ENCODE data around the gene LARP6. TPM values are rescaled to one million over a fixed set of nuclear protein-coding genes. Genes with fewer than 3 reads are reported as not detected.
"Not testable (repeated sequence)": the region's sequence is repeated elsewhere in the genome, so short reads cannot be mapped to it uniquely, and the experiment has no call there.

LARP6 gene
- total RNA-seq, 1 experiment from 2014 or later: 31.2 TPM

DNA sequence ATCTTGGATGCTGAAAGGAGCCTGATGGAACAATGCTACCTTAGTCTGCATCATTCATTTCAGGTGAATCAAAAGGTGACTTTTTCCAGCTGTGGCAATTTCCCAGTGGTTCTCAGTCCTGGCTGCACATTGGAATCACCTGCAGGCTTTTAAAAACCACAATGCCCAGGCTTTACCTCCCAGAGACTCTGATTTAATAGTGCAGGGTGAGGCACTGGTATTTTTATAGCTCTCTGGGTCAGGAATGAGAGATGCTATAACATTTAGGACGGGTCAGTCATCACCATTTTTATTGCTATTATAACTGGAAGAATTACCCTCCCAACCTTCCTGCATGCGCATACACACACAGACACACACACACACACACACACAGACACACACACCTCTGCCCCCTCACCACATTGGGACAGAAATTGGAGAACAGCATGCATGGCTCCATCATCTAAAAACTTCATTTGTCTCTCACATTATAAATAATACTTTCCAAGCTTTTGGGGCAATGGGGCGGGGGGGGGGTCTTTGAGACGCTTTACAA lies 41.1 kb downstream of the LARP6 start:
- Histone ChIP-seq H3K79me2 (ENCODE audit: low read depth) (no peaks in the 10 kb centered on the region), H3K27ac (no peak overlapping the region), H3F3A (ENCODE audit: insufficient read depth, low read depth) (no peaks in the 10 kb centered on the region)

DNA sequence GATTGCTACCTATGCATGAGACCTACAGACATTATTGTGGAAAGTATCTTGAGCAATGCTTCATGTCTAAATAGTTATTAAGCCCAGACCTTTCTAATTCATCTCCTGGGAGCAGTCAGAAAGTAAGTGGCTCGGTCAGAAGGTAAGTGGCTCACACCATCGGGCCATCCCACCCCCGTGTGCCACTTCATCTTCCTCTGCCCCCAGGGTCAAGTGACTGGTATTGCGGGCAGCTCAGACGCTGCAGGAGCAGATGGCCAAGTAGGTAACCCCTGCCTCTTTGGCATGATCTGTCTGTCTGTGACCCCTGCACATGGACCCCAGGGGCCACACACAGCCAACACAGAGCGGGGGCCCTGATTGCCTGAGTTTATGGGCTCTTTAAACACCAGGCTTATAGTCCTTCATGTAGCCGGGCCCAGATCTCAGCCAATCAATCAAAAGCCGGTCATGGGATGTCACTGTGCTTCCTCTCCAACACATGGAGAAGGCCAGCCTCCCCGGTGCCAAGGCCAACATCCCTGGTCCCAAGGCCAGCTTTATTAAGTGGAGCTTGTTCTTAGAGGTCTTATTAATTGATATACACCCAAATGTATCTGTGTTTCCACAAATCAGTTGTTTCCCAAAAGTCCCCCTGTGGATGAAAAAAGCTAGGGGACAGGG lies 42.9 kb downstream of the LARP6 start:
- H3K27me3 ChIP-seq (ENCODE audit: insufficient read depth, low read depth): no peaks in the 10 kb centered on the region
- TF ChIP-seq CTCF (conservative IDR thresholded peaks at IDR 0.05) (no peak), EZH2 (IDR thresholded peaks at IDR 0.05; ENCODE audit: low read depth) (no peak)
- no peaks in the 10 kb centered on the region for H3K9me3 ChIP-seq (ENCODE audit: insufficient read depth, low read depth)
- H3K79me2 ChIP-seq (ENCODE audit: low read depth): no peaks in the 10 kb centered on the region
- POLR2A ChIA-PET (ENCODE audit: unreplicated experiment): no interaction called here
- H3F3A ChIP-seq (ENCODE audit: insufficient read depth, low read depth): no peaks in the 10 kb centered on the region
- intact Hi-C loops (cut with micrococcal nuclease; ENCODE audit: unreplicated experiment): no loop called here
- H3K36me3 ChIP-seq (ENCODE audit: low read depth): no peaks in the 10 kb centered on the region
- H2AFZ ChIP-seq: no peak overlapping the region
- no peaks in the 10 kb centered on the region for H3K9me2 ChIP-seq (ENCODE audit: insufficient read depth)
- no peaks in the 10 kb centered on the region for H4K20me1 ChIP-seq (ENCODE audit: insufficient read depth)
- H3K4me3 ChIP-seq: no peak overlapping the region
- H3K4me1 ChIP-seq (replicated peaks; ENCODE audit: insufficient read depth): no peaks in the 10 kb centered on the region
- H3K4me2 ChIP-seq: no peak overlapping the region
- BruUV-seq (replicated peaks): no TSS peak
- H3K27ac ChIP-seq: no peak overlapping the region
- no peak for DNase-seq
- CTCF ChIA-PET: interaction anchor here (0.6 to 1.4 kb wide), 8 partner anchors 11 to 1283 kb away, joined by 3 to 14 read pairs (median 6); no protein-coding TSS in a partner anchor

More for the DNA sequence above, 41.1 kb downstream of the LARP6 start:
- no peaks in the 10 kb centered on the region for H3K9me2 ChIP-seq (ENCODE audit: insufficient read depth)
- BruUV-seq (replicated peaks): no TSS peak
- intact Hi-C loops (cut with micrococcal nuclease; ENCODE audit: unreplicated experiment): loop anchor here (1.0 kb wide), 2 partner anchors 50 to 134 kb away; partner anchors contain the start of gene UACA
- ChIA-PET POLR2A (ENCODE audit: unreplicated experiment) (no interaction called here), CTCF (interaction anchor here (0.6 to 1.3 kb wide), 3 partner anchors 18 to 217 kb away, joined by 3 to 4 read pairs (median 3); no protein-coding TSS in a partner anchor)
- no peaks in the 10 kb centered on the region for H3K4me1 ChIP-seq (replicated peaks; ENCODE audit: insufficient read depth)
- DNase-seq: no peak
- H3K36me3 ChIP-seq (ENCODE audit: low read depth): no peaks in the 10 kb centered on the region
- H3K27me3 ChIP-seq (ENCODE audit: insufficient read depth, low read depth): no peaks in the 10 kb centered on the region
- H2AFZ ChIP-seq: no peak overlapping the region
- H3K4me2 ChIP-seq: no peak overlapping the region
- H4K20me1 ChIP-seq (ENCODE audit: insufficient read depth): no peaks in the 10 kb centered on the region
- TF ChIP-seq CTCF (conservative IDR thresholded peaks at IDR 0.05): no peak
- no peak for TF ChIP-seq EZH2 (IDR thresholded peaks at IDR 0.05; ENCODE audit: low read depth)
- no peak overlapping the region for H3K4me3 ChIP-seq
- H3K9me3 ChIP-seq (ENCODE audit: insufficient read depth, low read depth): no peaks in the 10 kb centered on the region

DNA sequence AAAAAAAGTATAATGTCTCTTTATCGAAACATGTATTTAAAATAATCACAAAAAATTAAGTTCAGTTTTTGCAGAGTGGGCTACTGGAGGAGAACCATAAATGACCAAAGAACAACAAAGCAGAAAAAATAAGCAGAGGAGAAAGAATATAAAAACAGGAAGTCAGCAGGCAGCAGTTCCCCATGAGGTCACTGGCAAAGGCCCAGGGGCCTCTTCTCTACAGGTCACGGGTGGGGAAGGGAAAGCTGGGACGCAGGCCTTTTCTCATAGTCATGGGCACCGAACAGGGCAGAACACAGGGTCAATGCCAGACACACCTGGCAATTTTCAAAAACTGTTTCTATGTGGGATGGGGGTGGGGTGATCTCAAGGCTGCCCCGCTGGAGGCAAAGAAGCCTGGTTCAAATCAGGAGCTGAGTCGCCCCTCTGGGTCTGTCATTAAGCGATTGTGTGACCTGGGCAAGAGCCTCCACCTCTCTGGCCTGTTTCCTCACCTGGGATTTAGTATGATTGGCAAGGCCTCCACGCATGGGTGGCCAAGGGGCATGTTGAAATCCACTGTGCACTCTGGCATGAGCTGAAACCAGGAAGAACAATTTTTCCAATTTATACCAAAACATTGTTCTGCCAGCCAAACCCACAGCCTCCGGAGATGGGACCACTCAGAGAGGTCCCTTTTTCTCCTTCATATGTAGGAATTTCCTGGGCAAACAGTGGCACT lies 46.8 kb downstream of the LARP6 start:
- BruUV-seq (replicated peaks): no TSS peak
- no peaks in the 10 kb centered on the region for H3K79me2 ChIP-seq (ENCODE audit: low read depth)
- H3K36me3 ChIP-seq (ENCODE audit: low read depth): no peaks in the 10 kb centered on the region
- H3K4me2 ChIP-seq: no peak overlapping the region
- no peaks in the 10 kb centered on the region for H3F3A ChIP-seq (ENCODE audit: insufficient read depth, low read depth)
- POLR2A ChIA-PET (ENCODE audit: unreplicated experiment): no interaction called here
- H3K9me3 ChIP-seq (ENCODE audit: insufficient read depth, low read depth): no peaks in the 10 kb centered on the region
- H3K27ac ChIP-seq: no peak overlapping the region
- no peaks in the 10 kb centered on the region for H4K20me1 ChIP-seq (ENCODE audit: insufficient read depth)
- no peak overlapping the region for H2AFZ ChIP-seq
- intact Hi-C loops (cut with micrococcal nuclease; ENCODE audit: unreplicated experiment): no loop called here
- TF ChIP-seq EZH2 (IDR thresholded peaks at IDR 0.05; ENCODE audit: low read depth) (no peak), CTCF (conservative IDR thresholded peaks at IDR 0.05) (no peak)
- DNase-seq: no peak
- H3K9me2 ChIP-seq (ENCODE audit: insufficient read depth): no peaks in the 10 kb centered on the region
- CTCF ChIA-PET: no interaction called here
- H3K27me3 ChIP-seq (ENCODE audit: insufficient read depth, low read depth): no peaks in the 10 kb centered on the region
- H3K4me1 ChIP-seq (replicated peaks; ENCODE audit: insufficient read depth): no peaks in the 10 kb centered on the region
- H3K4me3 ChIP-seq: no peak overlapping the region

DNA sequence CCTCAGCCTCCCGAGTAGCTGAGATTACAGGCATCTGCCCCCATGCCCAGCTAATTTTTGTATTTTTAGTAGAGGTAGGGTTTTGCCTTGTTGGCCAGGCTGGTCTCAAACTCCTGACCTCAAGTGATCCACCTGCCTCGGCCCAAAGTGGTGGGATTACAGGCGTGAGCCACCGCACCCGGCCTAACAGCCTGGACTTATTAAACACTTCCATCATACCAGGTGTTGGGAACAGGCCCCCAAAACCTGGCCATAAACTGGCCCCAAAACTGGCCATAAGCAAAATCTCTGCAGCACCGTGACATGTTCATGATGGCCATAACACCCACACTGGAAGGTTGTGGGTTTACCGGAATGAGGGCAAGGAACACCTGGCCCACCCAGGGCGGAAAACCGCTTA lies 49.6 kb downstream of the LARP6 start:
- H3K9me3 ChIP-seq (ENCODE audit: insufficient read depth, low read depth); H3K27ac ChIP-seq; H3K79me2 ChIP-seq (ENCODE audit: low read depth); intact Hi-C loops (cut with micrococcal nuclease; ENCODE audit: unreplicated experiment); DNase-seq; H4K20me1 ChIP-seq (ENCODE audit: insufficient read depth); H3K9me2 ChIP-seq (ENCODE audit: insufficient read depth); BruUV-seq (replicated peaks); H3K4me2 ChIP-seq; H2AFZ ChIP-seq; H3K36me3 ChIP-seq (ENCODE audit: low read depth); H3K4me1 ChIP-seq (replicated peaks; ENCODE audit: insufficient read depth); H3K27me3 ChIP-seq (ENCODE audit: insufficient read depth, low read depth); H3F3A ChIP-seq (ENCODE audit: insufficient read depth, low read depth); POLR2A ChIA-PET (ENCODE audit: unreplicated experiment); H3K4me3 ChIP-seq: not testable (repeated sequence)
- CTCF ChIA-PET: interaction anchor here (0.7 kb wide), 1 partner anchor 12 kb away, joined by 3 read pairs; no protein-coding TSS in a partner anchor

All from PC-9 (cell line).